Mesenchymal stem cell (in vitro differentiated cells and primary cell): ENCODE data around the gene GAB2.

Source experiments
- DNase-seq: peaks from one replicate; pipeline ENCODE4 v3.0.0-alpha.2; 2013
- H2AFZ ChIP-seq: one replicate; pipeline ENCODE4 v1.6.1; 2013; ENCODE audit warnings: low read depth, mild to moderate bottlenecking, control low read depth, inconsistent platforms, low read length, moderate library complexity
- H2AK5ac ChIP-seq: 2 replicates; pipeline ENCODE4 v1.6.1; 2013; ENCODE audit warnings: low read length, moderate library complexity, mild to moderate bottlenecking, inconsistent platforms; ENCODE audit not compliant: severe bottlenecking
- H2BK120ac ChIP-seq: one replicate; pipeline ENCODE4 v1.6.1; 2013; ENCODE audit warnings: low read depth, mild to moderate bottlenecking, inconsistent platforms, low read length, moderate library complexity
- H2BK12ac ChIP-seq, 2 experiments: one replicate each; pipeline ENCODE4 v1.6.1; 2013; ENCODE audit warnings: inconsistent platforms in 2 of 2, low read length in 2 of 2, mild to moderate bottlenecking in 2 of 2, moderate library complexity in 2 of 2, control low read depth in 1 of 2
- H2BK15ac ChIP-seq: one replicate; pipeline ENCODE4 v1.6.1; 2013; ENCODE audit warnings: mild to moderate bottlenecking, low read depth, inconsistent platforms; ENCODE audit not compliant: poor library complexity, severe bottlenecking
- H2BK5ac ChIP-seq: 2 replicates; pipeline ENCODE4 v1.6.1; 2013; ENCODE audit warnings: low read depth, mild to moderate bottlenecking, low read length, control low read depth, inconsistent platforms; ENCODE audit not compliant: poor library complexity, severe bottlenecking
- H3K14ac ChIP-seq, 2 experiments: one replicate each; pipeline ENCODE4 v1.6.1; 2013; ENCODE audit warnings: inconsistent platforms in 2 of 2, low read length in 2 of 2, control low read depth in 1 of 2, mild to moderate bottlenecking in 1 of 2, moderate library complexity in 1 of 2
- H3K18ac ChIP-seq, 2 experiments: one replicate each; pipeline ENCODE4 v1.6.1; 2013; ENCODE audit warnings: inconsistent platforms in 2 of 2, low read length in 2 of 2, control low read depth in 1 of 2, low read depth in 1 of 2, mild to moderate bottlenecking in 1 of 2
- H3K23ac ChIP-seq, 2 experiments: one replicate each; pipeline ENCODE4 v1.6.1; 2013; ENCODE audit warnings: inconsistent platforms in 2 of 2, low read length in 2 of 2, mild to moderate bottlenecking in 2 of 2, moderate library complexity in 2 of 2, control low read depth in 1 of 2
- H3K27ac ChIP-seq: 2 replicates; pipeline ENCODE4 v1.5.1; 2013; ENCODE audit warnings: mild to moderate bottlenecking, moderate library complexity, low read length, control low read depth, inconsistent platforms; ENCODE audit not compliant: poor library complexity, severe bottlenecking
- H3K27me3 ChIP-seq, 2 experiments: 2 replicates each; pipeline versions ENCODE4 v1.6.1 to v1.7.0; 2013; ENCODE audit warnings: low read length in 2 of 2, mild to moderate bottlenecking in 2 of 2, moderate library complexity in 2 of 2, control low read depth in 1 of 2, inconsistent platforms in 1 of 2; ENCODE audit not compliant: control insufficient read depth in 1 of 2, insufficient read depth in 1 of 2
- H3K36me3 ChIP-seq, 2 experiments: 2 replicates each; pipeline versions ENCODE4 v1.6.1 to v1.7.0; 2013; ENCODE audit warnings: low read length in 2 of 2, control low read depth in 1 of 2, inconsistent platforms in 1 of 2, low read depth in 1 of 2, mild to moderate bottlenecking in 1 of 2; ENCODE audit not compliant: insufficient read depth in 2 of 2, control insufficient read depth in 1 of 2
- H3K4ac ChIP-seq, 2 experiments: one replicate each; pipeline ENCODE4 v1.6.1; 2013; ENCODE audit warnings: inconsistent platforms in 2 of 2, low read length in 2 of 2, mild to moderate bottlenecking in 2 of 2, moderate library complexity in 2 of 2, control low read depth in 1 of 2, low read depth in 1 of 2
- H3K4me1 ChIP-seq: 2 replicates; pipeline ENCODE4 v1.6.1; 2013; ENCODE audit warnings: low read depth, low read length, control low read depth; ENCODE audit not compliant: control insufficient read depth, insufficient read depth
- H3K4me2 ChIP-seq: 2 replicates; pipeline ENCODE4 v1.6.1; 2013; ENCODE audit warnings: low read length, mild to moderate bottlenecking, inconsistent platforms; ENCODE audit not compliant: poor library complexity, severe bottlenecking
- H3K4me3 ChIP-seq, 2 experiments: 2 replicates each; pipeline versions ENCODE4 v1.5.1 to v1.7.0; 2013; ENCODE audit warnings: low read length in 2 of 2, mild to moderate bottlenecking in 2 of 2, control low read depth in 1 of 2, low read depth in 1 of 2; ENCODE audit not compliant: insufficient read depth in 1 of 2
- H3K79me1 ChIP-seq: replicated peaks from 2 replicates; pipeline ENCODE4 v1.6.1; 2013; ENCODE audit warnings: mild to moderate bottlenecking, control low read depth, low read length, inconsistent platforms; ENCODE audit not compliant: poor library complexity, severe bottlenecking
- H3K9ac ChIP-seq: 2 replicates; pipeline ENCODE4 v1.7.0; 2013; ENCODE audit warnings: mild to moderate bottlenecking, low read length, moderate library complexity
- H3K9me3 ChIP-seq: 2 replicates; pipeline ENCODE4 v1.7.0; 2013; ENCODE audit warnings: mild to moderate bottlenecking, low read length; ENCODE audit not compliant: control insufficient read depth
- H4K8ac ChIP-seq: one replicate; pipeline ENCODE4 v1.6.1; 2013; ENCODE audit warnings: inconsistent platforms, mild to moderate bottlenecking, low read length, moderate library complexity
- H4K91ac ChIP-seq: one replicate; pipeline ENCODE4 v1.6.1; 2013; ENCODE audit warnings: mild to moderate bottlenecking, low read length, inconsistent platforms
- WGBS: methylation state at CpG from one replicate; pipeline ENCODE4 v1.1.7; 2013; ENCODE audit warnings: mixed read lengths; 5-methylcytosine and 5-hydroxymethylcytosine counted together

GAB2 gene

GRCh38 chr11:78189851-78190250 is 227.8 kb downstream of the GAB2 start:
- no peak for DNase-seq
- Histone ChIP-seq H3K18ac (no peak overlapping the region), H3K4ac (no peak overlapping the region), H3K4me1 (peaks cover 36% of the 10 kb centered on the region), H3K4me3 (peak overlapping the region in 1 of 2 experiments; percentile 95), H3K27me3 (no peaks in the 10 kb centered on the region), H4K91ac (no peak overlapping the region), H3K9me3 (no peaks in the 10 kb centered on the region), H3K27ac (no peak overlapping the region), H3K79me1 (peaks cover 37% of the 10 kb centered on the region), H3K4me2 (peak overlapping the region; percentile 64), H2AK5ac (no peak overlapping the region), H2AFZ (no peak overlapping the region), H3K9ac (peak overlapping the region; percentile 89), H2BK12ac (peak overlapping the region in 1 of 2 experiments; percentile 16), H3K23ac (no peak overlapping the region), H2BK5ac (no peak overlapping the region), H3K36me3 (peaks cover 11 to 18% of the 10 kb centered on the region in 2 experiments), H2BK15ac (no peak overlapping the region), H3K14ac (no peak overlapping the region), H4K8ac (no peak overlapping the region), H2BK120ac (no peak overlapping the region)
- WGBS: 75% methylated on average over 3 of the region's 3 CpGs

- Histone ChIP-seq H3K23ac (no peak overlapping the region), H3K4me1 (peaks cover 32% of the 10 kb centered on the region), H2AK5ac (no peak overlapping the region), H2BK15ac (no peak overlapping the region), H3K36me3 (peaks cover 8 to 17% of the 10 kb centered on the region in 2 experiments), H3K27me3 (no peaks in the 10 kb centered on the region), H2BK12ac (no peak overlapping the region), H3K79me1 (peaks cover 35% of the 10 kb centered on the region), H3K4ac (peak overlapping the region; percentile 35 to 92), H2BK5ac (no peak overlapping the region), H3K4me3 (peak overlapping the region; percentile 92 to 95), H2BK120ac (no peak overlapping the region), H3K14ac (peak overlapping the region in 1 of 2 experiments; percentile 78), H2AFZ (peak overlapping the region; percentile 90), H3K9me3 (no peaks in the 10 kb centered on the region), H4K8ac (no peak overlapping the region), H3K4me2 (peak overlapping the region; percentile 64), H3K27ac (no peak overlapping the region), H3K18ac (peak overlapping the region; percentile 56 to 90), H4K91ac (peak overlapping the region; percentile 16), H3K9ac (peak overlapping the region; percentile 89)
- WGBS: 14% methylated on average over 15 of the region's 18 CpGs
- DNase-seq: no peak
Observed at GRCh38 chr11:78189174-78189724, 228.4 kb downstream of the GAB2 start.

DNA sequence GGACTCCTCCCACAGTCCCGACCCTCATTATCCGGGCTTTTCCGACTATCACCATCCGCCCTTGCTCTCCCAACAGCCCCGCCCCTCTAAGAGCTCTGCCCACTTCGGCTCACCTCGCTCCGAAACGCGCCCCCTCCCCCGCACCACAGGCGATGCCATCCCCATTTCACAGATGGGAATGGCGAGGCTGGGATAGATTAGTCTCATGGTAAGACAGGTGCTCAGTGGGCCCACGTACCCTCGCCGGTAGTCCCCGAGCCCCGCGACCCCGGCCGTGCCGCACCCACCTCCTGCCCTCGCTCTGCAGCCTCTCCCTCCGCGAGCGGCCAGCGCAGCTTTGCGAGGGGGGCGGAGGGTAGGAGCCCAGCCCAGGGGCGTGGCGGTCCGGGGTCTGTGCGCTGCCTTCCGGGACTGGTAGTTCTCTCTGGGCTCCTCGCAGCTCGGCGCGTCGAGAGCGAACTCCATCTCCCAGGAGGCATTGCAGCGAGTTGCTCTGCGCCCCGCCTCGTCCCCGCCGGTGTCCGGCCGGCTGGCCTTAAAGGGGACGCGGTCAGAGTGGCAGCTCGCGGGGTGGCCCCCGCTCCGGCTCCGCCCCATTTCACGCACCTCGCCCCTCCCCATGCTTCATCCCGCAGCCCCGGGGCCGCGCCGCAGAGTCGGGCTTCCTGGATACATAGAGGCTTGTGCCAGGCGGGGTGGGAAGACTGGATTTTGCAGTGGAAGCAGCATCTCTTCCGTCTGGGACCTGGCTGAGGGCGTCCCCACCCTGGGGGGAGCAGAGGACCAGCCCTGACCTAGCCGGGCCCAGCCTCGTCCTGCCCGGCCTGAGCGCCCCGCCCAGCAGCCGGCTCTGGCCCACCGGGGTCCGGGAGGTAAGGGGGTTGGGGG is 229.1 kb downstream of the GAB2 start, which contains the start of the genes KCTD21 and USP35:
Gene KCTD21, minus strand, starts transcription at position 341 of the 888 bp plus-strand sequence. CDS start 14,072 bp downstream, outside the sequence.
Gene USP35, plus strand, starts transcription at position 634 of the 888 bp plus-strand sequence. CDS start 7,327 bp downstream, outside the sequence.
- Histone ChIP-seq H3K36me3 (peaks cover 8 to 13% of the 10 kb centered on the region in 2 experiments), H3K9me3 (no peaks in the 10 kb centered on the region), H3K14ac (peak within 1 kb of the TSS in 1 of 2 experiments; percentile 80), H4K91ac (peak within 1 kb of the TSS; percentile 91), H2BK5ac (no peak within 1 kb of the TSS), H2AFZ (peak within 1 kb of the TSS; percentile 90), H2BK120ac (no peak within 1 kb of the TSS), H3K4me3 (peak within 1 kb of the TSS; percentile 92 to 95), H3K4me1 (peaks cover 32% of the 10 kb centered on the region), H3K79me1 (peaks cover 30% of the 10 kb centered on the region), H3K23ac (peak within 1 kb of the TSS in 1 of 2 experiments; percentile 42), H3K18ac (peak within 1 kb of the TSS; percentile 56 to 94), H2BK12ac (peak within 1 kb of the TSS; percentile 24 to 67), H3K27me3 (no peaks in the 10 kb centered on the region), H3K27ac (peak within 1 kb of the TSS; percentile 12), H4K8ac (peak within 1 kb of the TSS; percentile 88), H3K4me2 (peak within 1 kb of the TSS; percentile 79), H2AK5ac (peak within 1 kb of the TSS; percentile 18), H2BK15ac (no peak within 1 kb of the TSS), H3K9ac (peak within 1 kb of the TSS; percentile 91), H3K4ac (peak within 1 kb of the TSS; percentile 61 to 92)
- WGBS: 1% methylated on average over 58 of the region's 74 CpGs
- peak; percentile 98 for DNase-seq
